ENCODE results near the gene GLCCI1.
"Not testable (repeated sequence)": the region's sequence is repeated elsewhere in the genome, so short reads cannot be mapped to it uniquely, and the experiment has no call there.

Gene GLCCI1

DNA sequence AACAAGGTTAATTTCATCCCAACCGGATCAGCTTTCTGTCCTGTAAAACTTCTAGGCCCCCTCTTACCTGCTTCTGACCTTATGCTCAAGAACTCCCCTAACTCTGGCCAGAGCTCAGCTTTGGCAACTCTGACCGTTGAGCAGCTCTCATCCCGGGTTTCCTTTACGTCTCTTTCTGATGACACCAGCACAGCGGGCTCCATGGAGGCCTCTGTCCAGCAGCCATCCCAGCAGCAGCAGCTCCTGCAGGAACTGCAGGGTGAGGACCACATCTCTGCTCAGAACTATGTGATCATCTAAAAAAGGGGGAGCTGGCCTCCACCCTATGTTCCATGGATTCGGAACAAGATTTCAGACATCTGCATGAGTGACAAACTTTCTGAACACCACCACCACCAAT is 117.6 kb downstream of the GLCCI1 start:
- in situ Hi-C loops (cut with MboI; ENCODE audit: low sequenced_read_pairs), result no loop called here

DNA sequence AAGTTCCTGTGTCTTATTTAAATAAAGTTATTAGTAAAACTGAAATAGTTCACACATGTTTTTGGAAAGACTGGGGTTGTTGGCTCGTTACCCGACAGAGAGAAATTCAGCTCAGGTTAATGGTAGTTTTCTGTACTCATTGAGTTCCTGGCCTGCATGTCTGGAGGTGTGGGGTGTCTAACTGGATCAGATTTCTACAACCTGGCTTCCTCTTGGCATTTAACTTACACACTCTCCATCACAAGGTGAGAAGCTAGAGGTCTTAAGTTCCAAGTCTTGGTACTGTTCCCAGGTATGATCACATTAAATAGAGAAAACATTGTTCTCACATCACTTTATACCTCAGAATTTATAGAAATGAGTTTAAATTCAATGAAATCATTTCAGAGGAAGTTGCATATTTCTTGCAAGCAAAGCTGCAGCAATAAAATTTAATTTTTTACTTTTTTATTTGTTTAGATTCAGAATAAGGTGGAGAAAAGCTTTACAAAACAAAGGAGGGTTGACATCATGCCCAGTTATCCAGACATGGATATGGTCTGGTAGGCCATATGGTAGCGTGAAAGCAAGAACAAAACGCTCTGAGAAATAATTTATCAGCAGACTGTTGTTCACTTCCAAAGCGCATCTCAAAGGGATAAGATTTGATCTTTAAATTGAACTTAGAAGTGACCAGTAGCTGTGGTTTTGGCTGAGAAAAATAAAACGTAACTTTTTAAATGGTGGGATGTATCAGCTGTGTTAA is 120.6 kb downstream of the GLCCI1 start:
- in situ Hi-C loops (cut with MboI; ENCODE audit: low sequenced_read_pairs), result no loop called here
- Histone ChIP-seq H3K4me3 (no peak overlapping the region), H3K4me1 (peaks cover 17% of the 10 kb centered on the region), H3K27me3 (ENCODE audit: low read depth) (no peaks in the 10 kb centered on the region), H3K36me3 (replicated peaks) (no peaks in the 10 kb centered on the region), H3K9me3 (no peaks in the 10 kb centered on the region)
- no peak for DNase-seq (ENCODE audit: low spot score in 2 of 2)

More for the DNA sequence above, 117.6 kb downstream of the GLCCI1 start:
- no peak for DNase-seq (ENCODE audit: low spot score in 2 of 2)
- Histone ChIP-seq H3K36me3 (replicated peaks) (no peaks in the 10 kb centered on the region), H3K4me1 (peaks cover 20% of the 10 kb centered on the region), H3K27me3 (ENCODE audit: low read depth) (no peaks in the 10 kb centered on the region), H3K4me3 (no peak overlapping the region), H3K9me3 (no peaks in the 10 kb centered on the region)

DNA sequence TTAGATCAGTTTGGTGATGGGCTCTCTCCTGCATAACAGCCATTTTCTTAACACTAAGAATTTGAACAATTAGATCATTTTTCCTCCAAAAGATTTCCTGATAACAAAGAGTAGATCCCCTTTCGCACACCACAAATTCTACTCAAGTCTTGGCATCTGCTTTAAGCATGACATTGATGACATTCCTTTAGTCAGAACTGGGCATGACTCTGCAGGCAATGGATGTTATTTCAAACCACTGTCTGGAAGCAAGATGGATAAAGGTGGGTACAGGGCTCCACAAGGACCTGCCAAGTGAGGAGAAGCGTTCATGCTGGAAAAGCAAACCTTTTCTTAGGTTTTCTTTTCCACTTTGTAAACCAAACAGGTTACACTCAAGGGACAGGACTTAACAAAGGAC is 123.5 kb downstream of the GLCCI1 start:
- in situ Hi-C loops (cut with MboI; ENCODE audit: low sequenced_read_pairs), result no loop called here
- no peak overlapping the region for H3K4me3 ChIP-seq
- no peak for DNase-seq (ENCODE audit: low spot score in 2 of 2)
- H3K9me3 ChIP-seq, result no peaks in the 10 kb centered on the region
- no peaks in the 10 kb centered on the region; the same call in 1 of the 2 replicates for H3K4me1 ChIP-seq
- H3K27me3 ChIP-seq (ENCODE audit: low read depth), result no peaks in the 10 kb centered on the region
- no peaks in the 10 kb centered on the region for H3K36me3 ChIP-seq (replicated peaks)

DNA sequence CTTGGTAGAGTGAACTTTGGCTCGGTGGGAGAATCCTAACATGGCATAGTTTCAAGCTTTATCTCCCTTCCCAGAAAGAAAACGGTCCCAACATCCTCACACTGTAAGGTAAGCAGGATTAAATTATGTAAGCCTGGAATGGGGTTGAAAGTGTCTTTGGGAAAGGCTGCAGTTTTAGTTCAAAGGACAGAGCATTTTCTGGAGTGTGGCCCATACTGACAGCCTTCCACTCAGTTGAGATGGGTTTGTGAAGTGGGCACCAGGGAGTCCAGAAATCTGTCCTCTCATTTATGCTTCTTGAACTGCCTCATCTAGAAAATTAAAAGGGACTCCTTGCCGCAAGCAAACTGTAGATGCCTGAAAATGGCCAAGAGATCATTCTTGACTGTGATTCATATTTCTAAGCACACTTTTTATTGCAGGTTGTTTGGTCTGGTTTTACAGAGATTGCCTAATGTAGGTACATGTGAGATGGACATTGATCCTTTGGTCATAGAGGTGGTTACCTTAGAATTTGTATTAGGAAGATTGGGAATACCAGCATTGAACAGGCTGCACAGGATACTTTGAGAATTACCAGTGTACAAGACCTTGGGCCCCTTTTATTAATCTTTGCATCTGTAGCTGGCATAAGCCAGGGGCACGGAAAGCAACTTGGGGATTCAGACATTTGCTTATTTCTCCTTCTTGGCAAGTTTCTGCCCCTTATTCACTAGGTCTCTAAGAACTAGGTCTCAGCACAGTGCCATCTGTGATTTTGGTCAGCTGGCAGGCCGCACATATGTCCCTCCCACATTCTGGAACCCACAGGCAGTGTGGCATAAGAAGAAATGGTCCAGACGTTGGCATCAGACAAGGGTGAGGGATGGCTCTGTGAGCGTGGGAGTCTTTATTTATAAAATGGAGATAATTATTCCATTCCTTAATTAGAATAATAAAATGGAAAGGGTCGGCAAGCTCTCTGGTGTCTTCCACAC is 125.9 kb downstream of the GLCCI1 start:
- in situ Hi-C loops (cut with MboI; ENCODE audit: low sequenced_read_pairs), result no loop called here
- Histone ChIP-seq H3K4me1 (no peaks in the 10 kb centered on the region; the same call in 1 of the 2 replicates), H3K36me3 (replicated peaks) (no peaks in the 10 kb centered on the region), H3K9me3 (no peaks in the 10 kb centered on the region), H3K27me3 (ENCODE audit: low read depth) (no peaks in the 10 kb centered on the region), H3K4me3 (no peak overlapping the region)
- DNase-seq (ENCODE audit: low spot score in 2 of 2), result no peak

DNA sequence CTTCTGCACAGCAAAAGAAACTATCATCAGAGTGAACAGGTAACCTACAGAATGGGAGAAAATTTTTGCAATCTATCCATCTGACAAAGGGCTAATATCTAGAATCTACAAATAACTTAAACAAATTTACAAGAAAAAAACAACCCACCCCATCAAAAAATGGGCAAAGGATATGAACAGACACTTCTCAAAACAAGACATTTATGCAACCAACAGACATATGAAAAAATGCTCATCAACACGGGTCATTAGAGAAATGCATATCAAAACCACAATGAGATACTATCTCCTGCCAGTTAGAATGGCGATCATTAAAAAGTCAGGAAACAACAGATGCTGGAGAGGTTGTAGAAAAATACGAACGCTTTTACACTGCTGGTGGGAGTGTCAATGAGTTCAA is 132.7 kb downstream of the GLCCI1 start:
- H3K9me3 ChIP-seq; H3K4me3 ChIP-seq; H3K4me1 ChIP-seq; H3K36me3 ChIP-seq (replicated peaks); in situ Hi-C loops (cut with MboI; ENCODE audit: low sequenced_read_pairs); H3K27me3 ChIP-seq (ENCODE audit: low read depth); DNase-seq (ENCODE audit: low spot score in 2 of 2): not testable (repeated sequence)

DNA sequence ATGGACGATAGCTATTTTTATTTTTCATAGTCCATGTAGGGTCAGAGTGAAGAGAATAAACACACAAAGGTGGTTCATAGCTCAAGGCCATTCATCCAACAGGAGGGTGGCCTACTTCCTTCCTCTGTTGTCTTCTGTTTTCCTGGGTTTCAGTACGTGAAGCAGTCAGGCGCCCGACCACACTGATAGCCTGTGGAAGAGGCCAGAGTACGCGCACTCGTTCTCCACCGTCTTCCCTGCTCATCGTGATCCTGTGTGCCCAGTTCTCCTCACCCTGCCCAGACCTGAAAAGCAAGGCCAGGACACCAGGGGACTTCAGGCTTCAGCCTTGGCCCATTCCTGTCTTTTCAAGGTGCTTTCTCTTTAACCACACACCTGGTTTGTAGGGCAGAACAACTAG is 134.7 kb downstream of the GLCCI1 start:
- in situ Hi-C loops (cut with MboI; ENCODE audit: low sequenced_read_pairs), result no loop called here
- no peak for DNase-seq (ENCODE audit: low spot score in 2 of 2)
- H3K4me1 ChIP-seq, result no peaks in the 10 kb centered on the region
- no peaks in the 10 kb centered on the region for H3K9me3 ChIP-seq
- no peaks in the 10 kb centered on the region for H3K27me3 ChIP-seq (ENCODE audit: low read depth)
- no peaks in the 10 kb centered on the region for H3K36me3 ChIP-seq (replicated peaks)
- no peak overlapping the region for H3K4me3 ChIP-seq

DNA sequence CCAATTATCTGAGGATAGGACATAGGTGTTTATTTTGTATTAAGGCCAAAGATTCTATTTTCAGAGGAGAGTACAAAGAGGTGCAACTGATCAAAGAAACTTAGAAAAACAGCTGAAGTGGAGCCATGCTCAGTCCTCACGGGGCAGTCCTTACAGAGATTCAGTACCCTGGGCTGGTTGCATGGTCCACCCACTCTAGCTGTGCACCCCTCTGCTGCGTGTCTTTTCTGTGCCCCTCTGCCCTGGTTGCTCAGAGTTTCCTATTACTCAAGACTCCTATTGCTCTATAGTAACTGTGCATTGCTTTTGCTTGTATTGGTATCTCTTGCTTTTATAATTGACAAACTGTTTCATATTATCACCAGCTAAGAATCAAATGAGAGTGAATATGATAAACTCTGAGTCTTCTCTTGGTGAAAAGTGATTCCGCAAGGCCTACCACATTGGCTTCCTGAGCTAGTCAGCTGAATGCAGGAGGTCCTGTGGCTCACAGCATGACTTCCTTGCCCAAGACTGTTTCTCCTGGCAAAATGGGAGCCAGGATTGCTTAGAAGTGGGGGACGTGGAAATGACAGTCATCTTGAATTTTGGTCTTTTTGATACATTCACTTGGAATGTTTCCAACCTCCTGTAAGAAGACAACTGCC is 137.0 kb downstream of the GLCCI1 start:
- no peaks in the 10 kb centered on the region for H3K9me3 ChIP-seq
- no peak for DNase-seq (ENCODE audit: low spot score in 2 of 2)
- H3K4me3 ChIP-seq, result no peak overlapping the region
- no peaks in the 10 kb centered on the region for H3K36me3 ChIP-seq (replicated peaks)
- H3K4me1 ChIP-seq, result no peaks in the 10 kb centered on the region
- in situ Hi-C loops (cut with MboI; ENCODE audit: low sequenced_read_pairs), result no loop called here
- H3K27me3 ChIP-seq (ENCODE audit: low read depth), result no peaks in the 10 kb centered on the region

DNA sequence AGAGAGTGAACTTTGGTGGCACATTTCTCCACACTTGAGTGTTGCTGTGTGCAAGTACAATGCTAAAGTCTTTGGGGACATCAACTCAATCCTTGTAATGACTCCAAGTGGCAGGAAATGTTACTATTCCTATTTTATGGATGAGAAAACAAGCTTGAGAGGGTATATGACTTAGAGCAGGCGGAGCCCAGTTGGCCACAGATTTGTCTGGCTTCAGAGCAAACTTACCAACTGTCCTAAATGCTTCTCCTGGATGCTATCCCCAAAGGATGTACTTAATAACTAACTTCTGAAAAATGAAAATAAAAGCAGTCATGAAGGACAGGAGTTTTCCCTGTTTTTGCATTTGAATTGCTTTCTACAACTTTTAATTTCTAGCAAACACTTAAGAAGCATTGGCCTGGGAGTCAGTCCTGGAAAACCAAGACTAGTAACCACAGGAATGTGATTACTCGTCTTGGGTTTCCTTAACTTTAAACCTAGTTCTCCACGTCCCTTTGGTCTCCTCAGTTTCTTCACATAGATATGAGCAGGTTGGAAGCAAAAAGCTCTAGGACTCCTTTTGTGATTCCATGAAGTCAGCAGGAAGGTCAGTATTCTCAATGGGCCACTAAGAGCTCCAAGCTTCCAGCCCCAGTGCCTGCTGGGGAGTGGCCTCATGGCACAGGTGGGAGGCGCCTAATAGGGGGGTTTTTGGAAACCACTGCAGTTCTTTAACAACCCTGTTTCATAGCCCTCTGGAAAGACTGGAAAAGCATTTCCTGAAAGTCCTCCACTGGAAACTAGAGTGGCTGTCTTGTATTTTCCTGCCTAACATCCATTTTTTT is 140.8 kb downstream of the GLCCI1 start:
- Histone ChIP-seq H3K36me3 (replicated peaks) (no peaks in the 10 kb centered on the region), H3K4me3 (no peak overlapping the region), H3K9me3 (no peaks in the 10 kb centered on the region), H3K4me1 (no peaks in the 10 kb centered on the region), H3K27me3 (ENCODE audit: low read depth) (no peaks in the 10 kb centered on the region)
- in situ Hi-C loops (cut with MboI; ENCODE audit: low sequenced_read_pairs), result no loop called here
- DNase-seq (ENCODE audit: low spot score in 2 of 2), result no peak

DNA sequence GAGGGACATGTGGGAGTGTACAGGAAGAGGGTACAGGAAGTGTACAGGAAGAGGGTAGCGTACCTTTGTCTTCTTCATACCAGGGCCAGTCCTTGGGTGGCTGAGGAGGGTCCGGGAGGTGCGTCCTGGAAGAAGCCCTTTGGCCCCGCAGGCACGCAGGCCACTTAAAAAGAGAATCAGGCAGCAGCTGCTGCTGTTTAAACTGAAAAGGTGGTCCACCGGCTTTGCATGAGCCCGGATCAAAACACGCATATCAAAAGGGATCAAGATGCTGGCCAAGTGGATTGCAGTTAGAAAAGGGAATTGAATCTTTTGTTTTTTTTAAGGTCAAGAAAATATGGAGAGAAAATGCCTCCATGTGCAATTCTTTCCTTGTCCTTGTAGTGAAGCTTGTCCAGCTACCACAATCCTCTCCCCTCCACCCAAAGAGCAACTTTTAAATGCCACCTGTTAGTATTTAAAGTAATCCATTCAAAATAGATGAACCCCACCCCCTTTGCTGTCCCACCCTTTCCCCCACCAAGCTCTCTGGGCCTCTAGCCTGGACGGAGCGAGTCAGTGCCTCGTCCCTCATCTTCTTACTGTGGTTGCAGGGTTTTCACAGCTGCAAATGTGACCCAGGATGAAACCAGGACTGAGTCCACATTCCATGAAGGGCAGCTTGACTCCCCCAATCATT is 142.8 kb downstream of the GLCCI1 start:
- peak in 1 of 2 experiments; percentile 21 for DNase-seq (ENCODE audit: low spot score in 2 of 2)
- Histone ChIP-seq H3K36me3 (replicated peaks) (no peaks in the 10 kb centered on the region), H3K4me1 (no peaks in the 10 kb centered on the region), H3K27me3 (ENCODE audit: low read depth) (no peaks in the 10 kb centered on the region), H3K4me3 (no peak overlapping the region), H3K9me3 (no peaks in the 10 kb centered on the region)
- in situ Hi-C loops (cut with MboI; ENCODE audit: low sequenced_read_pairs), result no loop called here

DNA sequence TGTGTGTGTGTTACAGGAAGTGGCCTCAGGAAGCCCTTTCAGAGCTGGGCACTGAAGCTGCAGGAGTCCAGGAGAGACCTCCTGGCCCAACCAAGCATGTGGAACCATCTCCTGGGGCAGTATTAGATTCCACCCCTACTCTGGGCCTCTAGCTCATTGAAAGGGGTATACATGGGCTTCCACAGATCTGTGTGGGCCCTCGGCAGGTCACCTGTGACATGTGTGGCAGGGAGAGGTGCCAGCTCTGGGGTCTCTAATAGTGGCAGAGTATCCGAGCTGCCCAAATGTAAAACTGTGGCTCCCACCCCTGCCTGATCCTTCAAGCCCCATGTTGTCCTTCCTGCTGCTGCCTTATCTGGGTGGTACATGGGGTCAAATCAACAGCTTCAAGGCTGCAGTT is 144.1 kb downstream of the GLCCI1 start:
- no peaks in the 10 kb centered on the region for H3K4me1 ChIP-seq
- no peaks in the 10 kb centered on the region for H3K36me3 ChIP-seq (replicated peaks)
- in situ Hi-C loops (cut with MboI; ENCODE audit: low sequenced_read_pairs), result no loop called here
- DNase-seq (ENCODE audit: low spot score in 2 of 2), result no peak
- no peak overlapping the region for H3K4me3 ChIP-seq
- no peaks in the 10 kb centered on the region for H3K27me3 ChIP-seq (ENCODE audit: low read depth)
- H3K9me3 ChIP-seq, result no peaks in the 10 kb centered on the region

DNA sequence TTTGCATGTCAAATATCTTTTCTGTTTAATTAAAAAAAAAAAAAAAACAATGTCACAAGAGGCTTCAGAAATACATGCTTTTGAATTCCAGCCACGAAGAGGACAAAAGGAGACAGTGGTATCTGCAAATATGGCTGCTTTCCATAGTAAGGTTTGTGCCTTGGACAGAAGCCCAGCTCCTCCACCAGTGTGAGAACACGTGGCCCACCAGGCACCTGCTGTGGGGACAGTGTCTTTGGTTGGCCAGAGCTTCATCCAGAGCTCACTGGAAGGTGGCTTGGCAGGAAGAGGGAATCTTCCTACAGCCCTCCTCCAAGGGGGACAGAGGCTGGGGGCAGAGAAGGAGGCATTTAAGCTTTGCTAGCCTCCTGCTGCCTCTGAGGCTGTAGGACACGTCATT is 144.6 kb downstream of the GLCCI1 start:
- no peaks in the 10 kb centered on the region for H3K27me3 ChIP-seq (ENCODE audit: low read depth)
- in situ Hi-C loops (cut with MboI; ENCODE audit: low sequenced_read_pairs), result no loop called here
- no peaks in the 10 kb centered on the region for H3K4me1 ChIP-seq
- DNase-seq (ENCODE audit: low spot score in 2 of 2), result no peak
- H3K9me3 ChIP-seq, result no peaks in the 10 kb centered on the region
- no peak overlapping the region for H3K4me3 ChIP-seq
- H3K36me3 ChIP-seq (replicated peaks), result no peaks in the 10 kb centered on the region

DNA sequence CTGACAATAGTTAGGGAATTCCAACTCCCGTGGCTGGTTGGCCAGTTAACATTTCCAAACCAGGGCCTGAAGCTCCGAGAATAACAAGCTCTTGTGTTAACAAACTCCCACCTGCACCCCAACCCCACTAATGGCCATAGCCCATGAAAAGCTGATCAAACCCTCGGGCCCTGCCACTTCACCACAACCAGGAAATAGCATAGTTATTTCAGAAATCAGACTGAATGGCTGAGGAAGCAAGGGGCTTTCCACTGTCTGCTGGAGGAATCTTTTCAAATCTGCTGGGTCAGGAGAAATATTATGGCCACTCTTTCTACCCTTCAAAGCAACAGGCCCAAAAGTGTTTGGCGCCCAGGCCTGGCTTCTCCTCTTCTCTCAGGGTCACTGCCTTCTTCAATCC is 145.6 kb downstream of the GLCCI1 start:
- Histone ChIP-seq H3K4me1 (no peaks in the 10 kb centered on the region), H3K27me3 (ENCODE audit: low read depth) (no peaks in the 10 kb centered on the region), H3K4me3 (no peak overlapping the region), H3K9me3 (no peaks in the 10 kb centered on the region), H3K36me3 (replicated peaks) (no peaks in the 10 kb centered on the region)
- DNase-seq (ENCODE audit: low spot score in 2 of 2), result no peak
- in situ Hi-C loops (cut with MboI; ENCODE audit: low sequenced_read_pairs), result no loop called here

Measured in HAP-1 (cell line).